NCI-H1048 (cell line): ENCODE results near the gene TNNT1.

Experiments used
- DNase-seq: peaks from one replicate; lab custom pipeline; 2025; lab: John Stamatoyannopoulos, UW

TNNT1 gene

DNA sequence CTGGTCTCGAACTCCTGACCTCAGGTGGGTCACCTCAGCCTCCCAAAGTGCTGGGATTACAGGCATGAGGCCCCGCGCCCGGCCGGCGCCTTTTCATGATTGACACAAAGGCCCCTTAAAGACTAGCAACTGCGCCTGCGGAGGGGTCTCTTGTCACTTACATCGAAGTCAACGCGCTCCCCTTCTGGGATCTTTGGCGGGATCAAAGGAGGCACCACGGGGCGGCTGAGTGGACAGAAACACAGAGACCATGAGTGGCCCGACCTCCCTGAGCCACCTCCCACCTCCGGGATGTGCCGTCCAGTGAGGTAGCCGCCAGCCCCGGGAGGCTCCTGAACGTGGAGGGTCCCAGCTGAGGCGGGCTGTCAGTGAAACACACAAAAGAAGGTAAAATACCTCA is 7.3 kb downstream of the TNNT1 start:
- no peak for DNase-seq

GRCh38 chr19:55137915-55138314 is 11.1 kb downstream of the TNNT1 start:
- DNase-seq: no peak

GRCh38 chr19:55136399-55137102 is 12.5 kb downstream of the TNNT1 start:
- DNase-seq: no peak

- DNase-seq: no peak
Measured at GRCh38 chr19:55134736-55135135, 14.3 kb downstream of the TNNT1 start.

DNA sequence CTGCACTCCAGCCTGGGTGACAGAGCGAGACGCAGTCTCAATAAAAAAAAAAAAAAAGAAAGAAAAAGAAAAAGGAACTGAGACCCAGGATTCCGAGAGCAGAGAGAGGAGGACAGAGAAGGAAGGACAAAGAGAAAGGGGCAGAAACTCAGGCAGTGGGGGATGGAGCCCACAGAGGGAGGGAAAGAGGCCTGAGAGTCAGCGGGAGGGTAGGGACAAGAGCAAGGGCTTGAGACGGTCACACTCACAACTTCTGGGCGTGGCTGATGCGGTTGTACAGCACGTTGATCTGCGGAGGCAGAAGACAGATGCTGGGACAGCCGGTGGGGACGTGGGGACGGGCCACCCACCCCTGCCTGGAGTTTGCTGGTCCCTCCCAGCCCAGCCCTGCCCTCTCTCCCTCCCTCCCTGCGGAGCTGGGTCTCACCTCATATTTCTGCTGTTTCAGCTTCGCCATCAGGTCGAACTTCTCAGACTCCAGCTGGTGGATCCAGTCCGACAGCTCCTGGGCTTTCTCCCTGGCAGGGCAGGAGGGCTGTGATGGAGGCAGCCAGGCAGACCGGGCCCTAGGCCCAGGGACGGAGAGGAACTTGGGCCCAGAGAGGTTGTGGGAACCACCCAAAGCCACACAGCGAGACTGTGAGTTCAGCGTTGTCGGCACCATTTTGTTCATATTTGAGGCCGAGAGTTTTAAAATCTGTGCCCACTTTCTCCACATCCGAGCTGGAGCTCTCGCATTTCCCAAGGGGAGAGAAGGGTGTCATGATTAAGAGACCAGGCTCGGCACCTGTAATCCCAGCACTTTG is 15.2 kb downstream of the TNNT1 start:
- DNase-seq: no peak

DNA sequence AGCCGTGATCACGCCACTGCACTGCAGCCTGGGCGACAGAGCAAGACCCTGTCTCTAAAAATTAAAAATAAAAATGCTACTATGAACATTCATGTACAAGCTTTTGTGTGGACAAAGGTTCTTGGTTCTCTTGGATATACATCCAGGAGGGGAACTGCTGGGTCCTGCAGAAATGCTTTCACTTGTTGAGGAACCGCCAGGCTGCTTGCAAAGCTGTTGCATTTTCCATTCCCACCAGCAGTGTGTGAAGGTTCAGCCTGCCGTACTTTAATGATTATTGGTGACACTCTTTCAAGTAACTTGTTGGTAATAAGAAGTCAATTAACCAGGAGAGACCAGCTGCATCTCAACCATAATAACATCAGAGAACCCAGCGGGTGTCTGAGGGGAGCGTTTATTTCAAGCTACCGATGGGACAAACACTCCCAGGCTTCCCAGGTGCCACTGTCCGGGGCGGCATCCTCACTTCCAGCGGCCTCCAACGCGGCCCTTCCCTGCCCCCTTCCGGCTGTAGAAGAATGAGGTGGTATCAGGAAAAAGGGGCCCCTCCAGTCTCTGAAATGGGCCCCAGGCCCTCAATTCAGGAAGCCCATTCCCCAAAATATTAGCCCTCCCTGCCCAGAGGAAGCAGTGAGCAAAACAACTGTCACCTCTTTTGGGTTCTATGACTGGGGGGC is 16.4 kb downstream of the TNNT1 start:
- no peak for DNase-seq

DNA sequence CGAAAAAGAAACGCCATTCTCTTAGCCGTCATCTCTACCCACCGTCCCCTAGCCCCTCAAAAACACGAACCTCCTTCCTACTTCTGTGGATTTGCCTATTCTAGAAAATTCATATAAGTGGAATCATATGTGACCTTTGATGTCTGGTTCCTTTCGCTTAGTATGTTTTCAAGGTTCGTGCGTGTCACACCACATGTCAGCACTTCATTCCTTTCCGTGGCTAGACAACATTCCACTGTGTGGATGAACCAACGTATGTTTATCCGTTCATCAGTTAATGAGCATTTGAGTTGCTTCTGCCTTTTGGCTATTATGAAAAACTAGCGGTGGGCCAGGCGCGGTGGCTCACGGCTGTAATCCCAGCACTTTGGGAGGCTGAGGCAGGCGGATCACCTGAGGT is 17.6 kb downstream of the TNNT1 start:
- DNase-seq: no peak

DNA sequence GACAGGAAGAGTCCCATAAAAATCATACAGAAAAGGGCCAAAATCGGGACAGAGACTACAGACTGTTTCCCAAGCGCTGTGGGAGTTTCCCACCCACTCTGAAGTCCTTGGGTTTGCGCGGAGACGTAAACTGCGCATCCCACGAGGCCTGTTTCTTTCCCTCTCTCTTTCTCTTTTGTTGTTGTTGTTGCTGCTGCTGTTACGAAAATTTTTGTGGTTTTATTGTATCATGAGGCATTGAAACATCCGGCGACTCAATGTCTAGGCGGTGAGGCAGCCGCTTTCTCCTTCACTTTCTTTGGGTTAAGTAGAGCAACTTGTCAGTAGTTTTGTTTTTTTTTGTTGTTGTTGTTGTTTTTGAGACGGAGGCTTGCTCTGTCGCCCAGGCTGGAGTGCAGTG is 30.0 kb downstream of the TNNT1 start:
- DNase-seq: no peak

DNA sequence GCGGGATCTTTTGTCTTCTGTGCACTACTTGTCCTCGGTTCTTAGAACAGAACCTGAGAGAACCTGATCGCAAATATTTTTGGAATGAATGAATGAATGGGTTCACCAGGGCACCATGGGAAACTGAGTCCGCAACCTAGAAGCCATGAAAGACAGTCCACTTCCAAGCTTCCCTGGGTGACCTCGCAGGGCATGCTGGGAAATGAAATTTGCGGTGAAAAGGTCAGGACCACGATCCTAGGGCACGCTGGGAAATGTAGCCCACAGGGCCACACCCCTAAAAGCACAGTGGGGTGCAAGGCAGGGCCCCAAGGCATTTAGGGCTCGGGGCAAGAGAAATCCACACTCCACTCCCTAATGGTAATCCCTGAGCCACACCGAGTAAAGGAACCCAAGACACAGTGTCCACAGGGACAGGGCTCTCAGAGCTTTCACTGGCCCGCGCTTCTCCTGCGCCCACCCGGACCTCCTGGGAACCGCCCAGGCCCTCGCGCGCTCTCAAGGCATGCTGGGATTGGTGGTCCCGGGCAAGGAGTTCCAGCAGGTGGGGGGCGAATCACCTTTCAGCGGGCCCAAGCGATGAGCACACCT is 30.5 kb downstream of the TNNT1 start:
- no peak for DNase-seq

- peak; percentile 93 for DNase-seq
Measured at GRCh38 chr19:55117663-55118391, 31.2 kb downstream of the TNNT1 start.

DNA sequence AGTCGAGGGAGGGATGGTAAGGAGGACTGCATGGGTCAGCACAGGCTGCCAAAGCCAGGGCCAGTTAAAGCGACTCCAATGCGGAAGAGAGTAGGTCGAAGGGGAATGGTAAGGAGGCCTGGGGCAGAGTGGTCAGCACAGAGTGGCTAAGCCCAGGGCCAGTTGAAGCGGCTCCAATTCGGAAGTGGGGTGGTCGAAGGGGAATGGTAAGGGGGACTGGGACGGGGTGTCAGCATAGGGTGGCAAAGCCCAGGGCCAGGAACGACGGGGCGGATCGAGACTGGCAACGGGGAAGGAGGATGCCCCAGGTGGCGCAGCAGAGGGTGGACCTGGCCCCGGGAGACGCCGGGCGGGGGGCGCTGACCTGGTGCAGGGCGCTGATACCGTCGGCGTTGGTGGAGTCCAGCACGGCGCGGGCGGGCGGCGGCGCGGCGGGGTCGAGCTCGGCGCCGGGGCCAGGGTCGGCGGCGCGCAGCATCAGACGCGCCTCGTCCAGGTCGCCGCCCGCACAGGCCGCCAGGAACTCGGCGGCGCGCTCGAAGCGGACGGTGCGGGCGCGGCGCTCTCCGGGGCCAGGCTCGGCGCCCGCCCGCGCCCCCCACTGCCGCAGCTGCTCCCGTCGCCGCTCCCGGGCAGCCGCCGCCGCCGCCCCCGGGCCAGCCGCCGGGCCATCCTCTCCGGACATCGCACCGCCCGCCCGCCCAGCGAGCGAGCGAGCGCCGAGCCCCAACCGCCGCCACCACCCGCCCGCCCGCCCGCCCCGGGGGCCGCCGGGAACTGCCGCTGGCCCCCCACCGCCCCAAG is 31.9 kb downstream of the TNNT1 start, which contains the start of gene PPP1R12C:
PPP1R12C (minus strand) TSS at position 779 of the 804 bp plus-strand sequence; CDS start at position 685, 94 bp downstream.
- DNase-seq: no peak

DNA sequence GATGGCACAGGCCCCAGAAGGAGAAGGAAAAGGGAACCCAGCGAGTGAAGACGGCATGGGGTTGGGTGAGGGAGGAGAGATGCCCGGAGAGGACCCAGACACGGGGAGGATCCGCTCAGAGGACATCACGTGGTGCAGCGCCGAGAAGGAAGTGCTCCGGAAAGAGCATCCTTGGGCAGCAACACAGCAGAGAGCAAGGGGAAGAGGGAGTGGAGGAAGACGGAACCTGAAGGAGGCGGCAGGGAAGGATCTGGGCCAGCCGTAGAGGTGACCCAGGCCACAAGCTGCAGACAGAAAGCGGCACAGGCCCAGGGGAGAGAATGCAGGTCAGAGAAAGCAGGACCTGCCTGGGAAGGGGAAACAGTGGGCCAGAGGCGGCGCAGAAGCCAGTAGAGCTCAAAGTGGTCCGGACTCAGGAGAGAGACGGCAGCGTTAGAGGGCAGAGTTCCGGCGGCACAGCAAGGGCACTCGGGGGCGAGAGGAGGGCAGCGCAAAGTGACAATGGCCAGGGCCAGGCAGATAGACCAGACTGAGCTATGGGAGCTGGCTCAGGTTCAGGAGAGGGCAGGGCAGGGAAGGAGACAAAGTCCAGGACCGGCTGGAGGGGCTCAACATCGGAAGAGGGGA is 32.7 kb downstream of the TNNT1 start:
- DNase-seq: no peak

DNA sequence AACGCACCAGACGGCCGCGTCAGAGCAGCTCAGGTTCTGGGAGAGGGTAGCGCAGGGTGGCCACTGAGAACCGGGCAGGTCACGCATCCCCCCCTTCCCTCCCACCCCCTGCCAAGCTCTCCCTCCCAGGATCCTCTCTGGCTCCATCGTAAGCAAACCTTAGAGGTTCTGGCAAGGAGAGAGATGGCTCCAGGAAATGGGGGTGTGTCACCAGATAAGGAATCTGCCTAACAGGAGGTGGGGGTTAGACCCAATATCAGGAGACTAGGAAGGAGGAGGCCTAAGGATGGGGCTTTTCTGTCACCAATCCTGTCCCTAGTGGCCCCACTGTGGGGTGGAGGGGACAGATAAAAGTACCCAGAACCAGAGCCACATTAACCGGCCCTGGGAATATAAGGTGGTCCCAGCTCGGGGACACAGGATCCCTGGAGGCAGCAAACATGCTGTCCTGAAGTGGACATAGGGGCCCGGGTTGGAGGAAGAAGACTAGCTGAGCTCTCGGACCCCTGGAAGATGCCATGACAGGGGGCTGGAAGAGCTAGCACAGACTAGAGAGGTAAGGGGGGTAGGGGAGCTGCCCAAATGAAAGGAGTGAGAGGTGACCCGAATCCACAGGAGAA is 33.5 kb downstream of the TNNT1 start:
- no peak for DNase-seq

GRCh38 chr19:55114566-55115145 is 34.4 kb downstream of the TNNT1 start:
- DNase-seq: no peak

DNA sequence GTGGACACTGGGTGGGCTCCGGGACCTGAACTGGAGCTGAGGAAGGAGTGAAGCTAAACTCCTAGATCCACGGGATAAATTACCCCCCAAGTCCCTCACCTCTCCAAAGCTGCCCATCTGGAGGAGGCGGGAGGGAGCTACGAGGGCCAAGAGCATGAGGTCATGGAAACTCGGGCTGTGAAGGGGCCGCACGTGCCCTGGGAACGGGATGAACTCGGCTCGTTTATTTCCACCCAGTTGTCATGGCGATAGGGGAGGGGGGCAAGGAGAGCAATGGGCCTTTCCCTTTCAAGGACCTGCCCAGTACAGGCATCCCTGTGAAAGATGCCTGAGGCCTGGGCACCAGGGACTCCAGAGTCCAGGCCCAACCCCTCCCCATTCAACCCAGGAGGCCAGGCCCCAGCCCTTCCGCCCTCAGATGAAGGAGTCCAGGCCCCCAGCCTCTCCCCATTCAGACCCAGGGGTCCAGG is 35.4 kb downstream of the TNNT1 start:
- DNase-seq: no peak

- DNase-seq: no peak
Measured at GRCh38 chr19:55112777-55113569, 36.0 kb downstream of the TNNT1 start.

DNA sequence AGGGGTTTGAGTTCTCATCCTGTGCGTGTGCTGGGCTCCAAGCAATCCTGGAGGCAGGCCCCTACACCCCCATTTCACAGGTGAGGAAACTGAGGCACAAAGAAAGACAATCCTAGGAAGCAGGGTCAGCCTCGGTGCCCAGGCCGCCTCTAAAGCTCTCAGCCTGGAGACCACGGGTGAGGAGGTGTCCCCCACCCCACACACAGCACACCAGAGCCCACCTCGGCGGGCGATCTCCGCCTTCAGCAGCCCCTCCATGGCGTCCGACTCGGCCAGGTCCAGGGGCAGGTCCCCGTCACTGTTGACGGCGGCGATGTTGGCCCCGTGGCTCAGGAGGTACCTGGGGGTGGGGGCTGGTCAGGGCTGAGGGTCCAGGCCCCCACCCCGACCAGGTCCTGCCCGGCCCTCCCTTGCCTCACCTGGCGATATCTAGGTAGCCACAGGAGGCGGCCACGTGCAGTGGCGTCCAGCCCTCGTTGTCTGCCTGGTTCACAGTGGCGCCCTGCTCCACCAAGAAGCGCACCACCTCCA is 36.7 kb downstream of the TNNT1 start:
- no peak for DNase-seq

- no peak for DNase-seq
Measured at GRCh38 chr19:55111238-55111831, 37.7 kb downstream of the TNNT1 start.
